ENCODE data around the gene NALCN.

DNA sequence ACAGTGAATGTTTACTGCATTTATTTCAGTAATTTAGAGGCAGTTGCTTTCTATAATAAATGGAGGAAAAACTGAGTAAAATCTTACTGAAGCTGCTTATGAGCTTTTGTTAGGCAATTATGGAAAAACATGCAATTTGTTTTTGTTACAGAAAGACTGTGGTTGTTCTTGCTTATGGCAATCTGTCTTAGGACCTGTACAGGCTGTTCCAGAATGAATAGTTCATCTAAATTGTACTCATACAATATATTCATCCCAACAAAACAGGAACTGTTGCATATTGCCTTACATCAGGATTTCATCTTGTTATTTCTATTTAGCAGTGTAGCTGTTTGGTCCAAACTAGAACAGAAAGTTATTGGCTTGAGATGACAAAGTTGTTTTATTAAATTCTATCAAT is 199.2 kb downstream of the NALCN start:
- TF ChIP-seq CTCF (IDR thresholded peaks at IDR 0.05) (no peak), POLR2A (IDR thresholded peaks at IDR 0.05) (no peak)

Data from right lobe of liver (tissue), 4 donors.